ENCODE results near the gene ZBTB7C. TPM values are rescaled to one million over a fixed set of nuclear protein-coding genes. Genes with fewer than 3 reads are reported as not detected.

Gene ZBTB7C
- total RNA-seq, 1 donor from 2014 or later, result 0.67 TPM

DNA sequence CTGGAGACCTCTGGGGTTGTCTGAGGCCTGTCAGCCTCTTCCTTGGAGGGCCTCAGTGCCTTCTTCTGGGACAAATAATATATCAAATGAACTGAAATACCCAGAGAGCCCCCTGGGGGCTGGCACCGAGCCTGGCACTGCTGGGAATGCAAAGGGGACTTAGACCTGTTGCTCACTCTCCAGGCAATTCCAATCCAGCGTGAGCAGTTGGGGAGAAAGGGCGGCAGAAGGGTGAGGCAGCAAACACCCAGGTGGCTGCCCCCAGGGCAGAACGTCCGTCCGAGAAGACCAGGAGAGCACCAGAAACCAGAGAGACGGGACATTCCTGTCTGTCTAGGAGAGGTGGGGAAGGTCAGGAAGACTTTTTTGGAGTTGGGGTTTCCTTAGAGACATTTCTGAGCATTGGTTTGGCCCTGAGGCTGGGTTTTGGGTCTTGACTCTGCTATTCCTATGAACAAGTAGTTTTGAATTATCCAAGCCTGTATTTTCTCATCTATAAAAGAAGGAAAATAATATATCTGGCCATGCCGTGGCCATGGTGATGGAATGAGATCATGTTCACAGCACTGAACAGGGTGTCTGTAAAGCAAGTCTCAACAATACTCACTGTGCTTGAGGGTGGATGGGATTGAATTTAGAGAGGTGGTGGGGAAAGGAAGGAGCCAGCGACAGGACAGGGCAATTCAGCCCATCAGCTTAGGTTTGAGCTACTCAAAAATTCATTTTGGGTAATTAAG lies 44.3 kb upstream of the ZBTB7C start:
- peaks cover 3% of the 10 kb centered on the region for H3K4me1 Mint-ChIP-seq (ENCODE audit: unreplicated experiment)
- H3K36me3 Mint-ChIP-seq (ENCODE audit: low read depth, unreplicated experiment), result no peaks in the 10 kb centered on the region
- DNase-seq (ENCODE audit: low spot score), result no peak
- no peaks in the 10 kb centered on the region for H3K9me3 Mint-ChIP-seq (ENCODE audit: unreplicated experiment)
- no peak overlapping the region for H3K4me3 Mint-ChIP-seq (ENCODE audit: unreplicated experiment)
- peaks cover 5% of the 10 kb centered on the region for H3K27me3 Mint-ChIP-seq (ENCODE audit: unreplicated experiment)
- TF ChIP-seq, protein P1, sequence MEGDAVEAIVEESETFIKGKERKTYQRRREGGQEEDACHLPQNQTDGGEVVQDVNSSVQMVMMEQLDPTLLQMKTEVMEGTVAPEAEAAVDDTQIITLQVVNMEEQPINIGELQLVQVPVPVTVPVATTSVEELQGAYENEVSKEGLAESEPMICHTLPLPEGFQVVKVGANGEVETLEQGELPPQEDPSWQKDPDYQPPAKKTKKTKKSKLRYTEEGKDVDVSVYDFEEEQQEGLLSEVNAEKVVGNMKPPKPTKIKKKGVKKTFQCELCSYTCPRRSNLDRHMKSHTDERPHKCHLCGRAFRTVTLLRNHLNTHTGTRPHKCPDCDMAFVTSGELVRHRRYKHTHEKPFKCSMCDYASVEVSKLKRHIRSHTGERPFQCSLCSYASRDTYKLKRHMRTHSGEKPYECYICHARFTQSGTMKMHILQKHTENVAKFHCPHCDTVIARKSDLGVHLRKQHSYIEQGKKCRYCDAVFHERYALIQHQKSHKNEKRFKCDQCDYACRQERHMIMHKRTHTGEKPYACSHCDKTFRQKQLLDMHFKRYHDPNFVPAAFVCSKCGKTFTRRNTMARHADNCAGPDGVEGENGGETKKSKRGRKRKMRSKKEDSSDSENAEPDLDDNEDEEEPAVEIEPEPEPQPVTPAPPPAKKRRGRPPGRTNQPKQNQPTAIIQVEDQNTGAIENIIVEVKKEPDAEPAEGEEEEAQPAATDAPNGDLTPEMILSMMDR (IDR thresholded peaks at IDR 0.05; ENCODE audit: unreplicated experiment), result no peak
- no peak overlapping the region for H3K27ac Mint-ChIP-seq (ENCODE audit: unreplicated experiment)

DNA sequence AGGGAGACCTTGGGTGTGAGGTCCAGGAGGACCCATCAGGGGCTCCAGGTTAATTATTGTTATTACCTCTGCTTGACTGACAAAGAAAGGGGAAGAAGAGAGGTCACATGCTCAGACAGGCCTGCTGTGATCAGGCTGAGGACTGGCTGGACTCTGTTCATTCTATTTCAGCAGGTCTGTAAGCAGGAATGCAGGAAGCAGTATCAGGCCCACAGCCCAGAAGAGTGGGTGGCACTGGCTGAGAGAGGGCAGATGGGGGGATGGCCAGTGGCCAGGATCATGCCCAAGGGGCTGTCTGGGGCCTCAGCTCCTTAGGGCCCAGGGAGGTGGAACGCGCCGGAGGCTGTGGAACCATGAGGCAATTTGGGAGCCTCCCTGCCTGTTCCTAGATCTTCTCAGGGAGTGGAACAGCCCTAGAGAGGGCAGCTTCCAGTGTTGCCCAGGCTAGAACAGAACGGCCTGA lies 43.7 kb upstream of the ZBTB7C start:
- H3K4me1 Mint-ChIP-seq (ENCODE audit: unreplicated experiment), result peaks cover 6% of the 10 kb centered on the region
- no peaks in the 10 kb centered on the region for H3K9me3 Mint-ChIP-seq (ENCODE audit: unreplicated experiment)
- H3K27me3 Mint-ChIP-seq (ENCODE audit: unreplicated experiment), result peaks cover 5% of the 10 kb centered on the region
- TF ChIP-seq, protein P1 (IDR thresholded peaks at IDR 0.05; ENCODE audit: unreplicated experiment), result no peak
- no peak overlapping the region for H3K4me3 Mint-ChIP-seq (ENCODE audit: unreplicated experiment)
- no peak for DNase-seq (ENCODE audit: low spot score)
- H3K27ac Mint-ChIP-seq (ENCODE audit: unreplicated experiment), result no peak overlapping the region
- H3K36me3 Mint-ChIP-seq (ENCODE audit: low read depth, unreplicated experiment), result no peaks in the 10 kb centered on the region

DNA sequence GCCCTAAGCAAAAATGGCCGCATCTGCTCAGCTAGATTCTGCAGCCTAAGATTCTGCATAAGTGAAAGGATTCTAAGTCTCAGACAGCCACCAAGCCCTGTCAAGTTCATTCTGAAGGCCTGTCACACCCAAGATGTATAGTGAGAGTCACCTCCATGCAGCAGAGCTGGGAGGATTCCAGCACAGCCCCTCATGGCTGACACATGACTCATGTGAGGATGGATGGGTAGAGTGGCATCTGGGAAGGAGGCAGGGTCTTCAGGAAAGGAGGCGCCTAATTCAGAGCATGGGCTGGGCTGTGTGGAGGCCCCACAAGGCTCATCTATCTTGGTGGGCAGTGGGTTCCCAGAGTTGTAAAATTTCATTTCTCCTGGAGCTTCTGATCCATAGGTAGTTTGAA lies 41.5 kb upstream of the ZBTB7C start:
- Mint-ChIP-seq H3K4me1 (ENCODE audit: unreplicated experiment) (peaks cover 3% of the 10 kb centered on the region), H3K27me3 (ENCODE audit: unreplicated experiment) (peaks cover 3% of the 10 kb centered on the region), H3K27ac (ENCODE audit: unreplicated experiment) (no peak overlapping the region), H3K36me3 (ENCODE audit: low read depth, unreplicated experiment) (no peaks in the 10 kb centered on the region), H3K9me3 (ENCODE audit: unreplicated experiment) (no peaks in the 10 kb centered on the region), H3K4me3 (ENCODE audit: unreplicated experiment) (no peak overlapping the region)
- no peak for DNase-seq (ENCODE audit: low spot score)
- TF ChIP-seq, protein P1 (IDR thresholded peaks at IDR 0.05; ENCODE audit: unreplicated experiment), result no peak

DNA sequence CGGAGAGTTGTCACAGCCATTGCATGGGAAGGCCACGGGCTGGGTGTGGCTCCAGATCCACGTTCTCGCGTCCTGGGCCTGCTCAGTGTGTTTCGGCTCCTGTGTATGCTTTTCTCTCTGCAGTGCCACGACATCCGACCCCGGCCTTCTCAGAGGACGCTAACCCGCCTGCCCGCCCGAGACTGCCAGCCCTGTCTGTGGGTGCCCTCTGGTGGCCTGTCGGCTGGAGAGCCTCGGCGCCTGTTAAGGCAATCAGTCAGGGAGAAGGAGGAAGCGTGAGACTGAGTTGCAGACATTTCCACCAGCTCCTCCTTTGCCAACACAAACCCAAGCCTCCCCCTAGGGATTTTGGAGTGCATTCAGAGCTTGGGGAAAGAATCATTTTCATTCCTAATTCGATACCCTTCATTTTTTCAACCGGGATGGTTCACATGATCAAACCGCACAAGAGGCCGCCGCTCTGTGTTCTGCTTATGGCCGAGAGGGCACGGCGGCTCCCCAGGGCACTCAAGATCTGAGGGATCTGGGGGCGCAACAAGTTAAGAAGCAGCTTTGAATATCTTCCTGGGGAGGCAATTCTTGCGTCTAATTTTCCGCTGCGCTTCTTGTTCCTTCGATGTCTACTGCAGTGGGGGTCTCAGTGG lies 37.5 kb upstream of the ZBTB7C start:
- peak; percentile 94 for DNase-seq (ENCODE audit: low spot score)
- Mint-ChIP-seq H3K4me1 (ENCODE audit: unreplicated experiment) (peaks cover 3% of the 10 kb centered on the region), H3K4me3 (ENCODE audit: unreplicated experiment) (no peak overlapping the region), H3K27ac (ENCODE audit: unreplicated experiment) (no peak overlapping the region), H3K27me3 (ENCODE audit: unreplicated experiment) (peaks cover 1% of the 10 kb centered on the region), H3K36me3 (ENCODE audit: low read depth, unreplicated experiment) (no peaks in the 10 kb centered on the region), H3K9me3 (ENCODE audit: unreplicated experiment) (no peaks in the 10 kb centered on the region)
- TF ChIP-seq, protein P1 (IDR thresholded peaks at IDR 0.05; ENCODE audit: unreplicated experiment), result peak; percentile 55

DNA sequence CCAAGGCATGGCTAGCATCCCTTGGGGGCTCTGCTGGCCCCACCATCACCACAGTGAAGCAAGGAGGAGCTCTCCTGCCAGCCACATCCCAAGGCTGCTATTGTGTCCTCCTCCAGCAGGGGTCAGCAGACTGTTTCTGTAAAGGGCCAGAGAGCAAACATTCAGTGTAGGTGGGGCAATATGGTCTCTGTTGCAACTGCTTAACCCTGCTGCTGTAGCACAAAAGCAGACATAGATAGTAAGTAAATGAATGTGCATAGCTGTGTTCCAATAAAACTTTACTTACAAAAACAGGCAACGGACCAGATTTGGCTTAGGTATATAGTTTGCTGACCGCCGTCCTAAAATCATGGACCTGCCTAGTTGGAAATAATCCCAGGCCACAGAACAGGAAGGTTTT lies 36.4 kb upstream of the ZBTB7C start:
- peaks cover 3% of the 10 kb centered on the region for H3K4me1 Mint-ChIP-seq (ENCODE audit: unreplicated experiment)
- H3K27ac Mint-ChIP-seq (ENCODE audit: unreplicated experiment), result no peak overlapping the region
- TF ChIP-seq, protein P1 (IDR thresholded peaks at IDR 0.05; ENCODE audit: unreplicated experiment), result peak; percentile 91
- H3K27me3 Mint-ChIP-seq (ENCODE audit: unreplicated experiment), result peaks cover 1% of the 10 kb centered on the region
- no peak overlapping the region for H3K4me3 Mint-ChIP-seq (ENCODE audit: unreplicated experiment)
- H3K36me3 Mint-ChIP-seq (ENCODE audit: low read depth, unreplicated experiment), result no peaks in the 10 kb centered on the region
- DNase-seq (ENCODE audit: low spot score), result peak; percentile 85
- no peaks in the 10 kb centered on the region for H3K9me3 Mint-ChIP-seq (ENCODE audit: unreplicated experiment)

Measured in endothelial cell (in vitro differentiated cells).